Skin epidermis (tissue), 12 donors: Measurements from ENCODE around the gene ZFP3.
"Not testable (repeated sequence)": the region's sequence is repeated elsewhere in the genome, so short reads cannot be mapped to it uniquely, and the experiment has no call there.

Source experiments
- H3K27ac ChIP-seq, 21 experiments: fragments of 200-600 bp; sonication (generic) in 11 of 21; one replicate each; pipeline ENCODE4 v1.5.0; 2020; ENCODE audit warnings: mild to moderate bottlenecking in 3 of 21, inconsistent platforms in 2 of 21, moderate library complexity in 2 of 21
- H3K4me3 ChIP-seq, 7 experiments: fragments of 200-600 bp; sonication (generic) in 2 of 7; one replicate each; pipeline ENCODE4 v1.5.0; 2020; ENCODE audit warnings: inconsistent platforms in 2 of 7, mild to moderate bottlenecking in 2 of 7, moderate library complexity in 1 of 7

The ZFP3 gene

DNA sequence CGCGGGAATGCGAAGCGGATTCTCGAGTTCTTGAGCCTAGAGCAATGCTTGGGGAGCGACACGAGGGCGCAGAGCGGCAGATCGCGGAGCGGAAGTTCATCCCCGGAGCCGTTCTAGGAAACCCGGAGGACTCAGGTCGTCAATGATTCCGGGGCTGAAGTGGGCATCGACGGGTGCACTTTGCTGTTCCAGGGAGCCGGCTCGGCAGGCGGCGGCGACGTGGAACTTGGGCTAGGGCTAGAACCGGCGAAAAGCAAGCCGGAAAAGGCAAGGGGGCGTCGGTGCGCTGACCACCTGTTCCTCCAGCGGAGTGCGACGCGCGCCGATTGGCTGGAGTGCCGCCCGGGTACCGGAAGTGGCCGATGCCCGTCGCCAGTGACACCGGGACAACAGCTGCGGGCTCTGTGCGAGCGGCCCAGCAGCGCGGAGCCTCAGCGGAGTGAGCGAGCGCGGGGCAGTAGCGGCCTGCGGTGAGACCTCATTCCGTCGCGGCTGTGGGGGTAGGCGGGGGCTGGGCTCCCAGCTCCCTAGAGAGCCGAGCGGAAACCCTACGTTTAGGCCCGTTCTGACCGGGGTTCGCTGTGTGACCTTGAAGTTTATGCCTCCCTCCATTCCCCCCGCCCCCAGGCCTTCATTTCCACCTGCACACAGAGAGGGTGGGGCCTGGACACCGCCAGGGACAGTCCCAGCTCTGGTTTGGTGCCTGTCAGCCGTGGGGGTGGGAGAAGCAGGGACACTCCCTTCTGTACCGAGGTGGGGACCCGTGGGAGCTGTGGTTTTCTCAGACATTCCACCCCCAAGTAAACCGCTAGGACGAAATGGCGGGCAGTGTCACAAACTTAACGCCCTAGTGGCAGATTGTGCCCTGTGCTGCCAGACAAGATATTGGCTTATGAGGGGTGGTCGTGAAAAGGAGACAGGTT lies at the start of gene ZFP3:
Gene ZFP3 (plus strand): TSS at position 362 of the 923 bp plus-strand sequence. CDS start 13,038 bp downstream, outside the sequence.
- peak within 1 kb of the TSS; percentile 12 to 91 (median 81) for H3K27ac ChIP-seq
- H3K4me3 ChIP-seq: peak within 1 kb of the TSS; percentile 48 to 89 (median 69)

DNA sequence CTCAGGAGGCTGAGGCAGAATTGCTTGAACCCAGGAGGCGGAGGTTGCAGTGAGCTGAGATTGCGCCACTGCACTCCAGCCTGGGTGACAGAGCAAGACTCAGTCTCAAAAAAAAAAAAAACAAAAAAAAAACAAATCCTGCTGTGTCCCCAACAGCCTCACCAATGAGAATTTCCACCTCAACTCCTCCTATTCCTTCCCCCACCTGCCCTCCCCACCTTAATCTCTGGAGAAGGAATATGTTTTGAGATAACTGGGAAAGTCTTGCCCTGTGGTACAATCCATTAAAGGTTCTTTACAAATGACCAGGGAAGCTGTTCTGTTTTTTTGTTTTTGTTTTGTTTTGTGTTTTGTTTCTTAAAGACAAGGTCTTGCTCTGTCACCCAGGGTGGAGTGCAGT lies 48.1 kb upstream of the ZFP3 start:
- not testable (repeated sequence) for H3K4me3 ChIP-seq, H3K27ac ChIP-seq

DNA sequence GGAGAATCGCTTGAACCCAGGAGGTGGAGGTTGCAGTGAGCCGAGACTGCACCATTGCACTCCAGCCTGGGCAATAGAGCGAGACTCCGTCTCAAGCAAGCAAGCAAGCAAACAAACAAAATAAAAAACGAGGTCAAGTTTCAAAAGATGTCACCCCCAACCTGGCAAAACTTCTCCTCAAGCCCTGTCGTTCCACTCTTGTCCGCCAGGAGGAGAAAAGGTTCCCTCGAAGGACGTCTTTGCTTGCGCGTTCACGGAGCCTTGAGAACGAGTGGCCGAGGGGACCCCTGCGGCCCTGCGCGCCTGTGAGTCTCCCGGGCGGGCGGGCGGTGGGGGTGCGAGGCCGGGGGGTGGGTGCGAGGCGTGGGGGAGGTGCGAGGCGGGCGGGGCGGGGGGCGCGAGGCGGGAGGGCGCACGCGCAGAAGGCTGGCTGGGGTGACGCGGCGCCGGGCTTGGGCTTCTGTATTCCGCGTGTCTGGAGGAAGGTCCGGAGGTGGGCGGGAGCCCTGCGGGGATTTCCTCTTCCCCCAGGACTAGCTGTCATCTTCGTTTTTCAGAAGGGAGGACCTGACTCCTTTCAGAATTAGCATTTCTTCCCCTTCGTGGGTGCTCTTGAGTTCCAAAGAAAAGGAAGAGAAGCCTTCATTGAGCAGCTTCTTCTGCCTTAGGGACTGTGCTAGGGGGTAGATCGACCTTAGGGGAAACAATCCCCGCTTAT lies 46.7 kb upstream of the ZFP3 start:
- H3K27ac ChIP-seq: peak overlapping the region in 19 of 21 experiments; percentile 16 to 85 (median 66)

DNA sequence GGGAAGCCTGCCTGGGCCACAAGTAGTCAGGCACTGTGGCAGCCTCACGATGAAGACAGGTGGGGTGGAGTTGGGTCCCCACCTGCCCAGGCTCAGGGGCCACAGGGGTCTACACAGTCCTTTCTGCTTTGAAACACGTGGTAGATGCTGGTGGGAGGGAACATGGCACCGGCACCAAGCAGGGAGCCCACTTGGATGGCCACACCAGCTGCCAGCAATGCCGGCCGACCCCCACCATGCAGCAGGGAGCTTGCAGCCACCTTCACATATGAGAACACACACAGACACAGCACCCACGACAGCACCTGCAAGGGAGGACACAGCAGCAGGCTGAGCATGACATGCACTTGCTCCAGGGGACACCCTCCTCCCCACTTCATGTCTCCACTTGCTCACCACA lies 45.4 kb upstream of the ZFP3 start:
- Histone ChIP-seq H3K4me3 (no peak overlapping the region), H3K27ac (peak overlapping the region in 1 of 21 experiments; percentile 81)

More for the DNA sequence above, 46.7 kb upstream of the ZFP3 start:
- peak overlapping the region; percentile 24 to 49 (median 41) for H3K4me3 ChIP-seq

DNA sequence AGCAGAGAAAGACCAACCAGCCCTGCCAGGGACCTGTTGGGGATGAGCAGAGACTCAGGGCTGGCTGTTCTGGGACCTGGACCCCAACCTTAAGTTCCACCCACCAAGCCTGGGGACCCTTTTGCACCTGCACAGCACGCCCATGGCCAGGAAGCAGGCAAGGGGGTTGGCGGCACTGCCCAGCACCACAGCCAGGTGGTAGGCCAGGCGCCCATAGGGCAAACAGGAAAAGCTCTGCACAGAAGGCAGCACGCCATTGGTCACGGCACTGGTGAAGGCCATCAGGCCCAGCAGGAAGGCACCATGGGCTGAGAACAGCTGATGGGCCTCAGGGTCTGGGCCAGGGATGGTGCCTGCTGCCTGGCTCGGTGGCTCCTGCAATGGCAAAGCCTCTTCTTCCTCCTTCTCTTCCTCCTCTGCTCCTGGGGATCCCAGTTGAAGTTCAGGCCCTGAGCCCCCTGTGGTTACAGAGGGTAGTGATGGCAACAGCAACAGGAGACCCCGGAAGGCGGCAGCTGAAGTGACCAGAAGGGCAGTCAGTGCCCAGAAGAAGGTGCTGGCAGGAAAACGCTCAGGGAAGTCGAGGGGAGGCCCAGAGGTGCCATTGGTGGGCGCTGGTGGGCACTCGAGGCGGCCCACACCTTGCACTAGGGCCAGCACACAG lies 44.8 kb upstream of the ZFP3 start:
- H3K27ac ChIP-seq: no peak overlapping the region
- no peak overlapping the region for H3K4me3 ChIP-seq

DNA sequence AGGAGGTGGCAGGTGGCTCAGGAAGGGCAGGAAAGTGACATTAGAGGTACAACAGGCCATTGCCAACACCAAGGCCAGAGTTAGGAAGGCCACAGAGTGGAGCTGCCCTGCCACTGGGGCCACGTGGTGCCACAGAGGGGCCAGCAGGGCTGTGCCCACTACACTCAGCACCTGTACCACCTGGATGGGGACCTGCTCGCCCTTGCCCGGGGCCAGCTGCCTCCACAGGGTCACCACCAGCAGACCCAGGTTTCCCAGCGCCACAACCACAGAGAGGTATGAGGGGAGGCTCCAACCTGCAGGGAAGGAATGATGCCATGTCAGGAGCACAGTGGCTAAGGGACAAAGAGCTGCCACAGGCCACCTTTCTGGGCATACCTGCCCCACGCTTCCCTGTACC lies 44.2 kb upstream of the ZFP3 start:
- Histone ChIP-seq H3K4me3 (no peak overlapping the region), H3K27ac (no peak overlapping the region)

DNA sequence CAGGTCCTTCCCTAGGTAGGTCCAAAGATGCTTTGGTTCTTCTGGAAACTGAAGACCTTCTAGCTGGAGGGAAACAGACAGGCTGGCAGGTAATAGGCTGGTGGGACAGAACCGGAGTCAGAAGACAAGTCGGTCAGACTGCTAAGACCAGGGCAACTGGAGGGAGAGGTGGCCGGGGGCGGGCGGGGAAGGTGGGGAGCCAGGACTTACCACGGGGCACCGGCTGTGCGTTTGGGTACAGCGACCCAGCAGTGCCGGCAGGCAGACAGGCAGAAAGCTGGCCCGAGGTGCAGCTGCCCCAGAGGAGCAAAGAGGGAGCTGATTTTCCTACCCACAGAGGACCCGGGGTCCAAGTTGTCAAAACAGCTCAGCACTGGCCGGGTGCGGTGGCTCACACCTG lies 43.6 kb upstream of the ZFP3 start:
- H3K27ac ChIP-seq: no peak overlapping the region
- H3K4me3 ChIP-seq: peak overlapping the region in 1 of 7 experiments; percentile 45

DNA sequence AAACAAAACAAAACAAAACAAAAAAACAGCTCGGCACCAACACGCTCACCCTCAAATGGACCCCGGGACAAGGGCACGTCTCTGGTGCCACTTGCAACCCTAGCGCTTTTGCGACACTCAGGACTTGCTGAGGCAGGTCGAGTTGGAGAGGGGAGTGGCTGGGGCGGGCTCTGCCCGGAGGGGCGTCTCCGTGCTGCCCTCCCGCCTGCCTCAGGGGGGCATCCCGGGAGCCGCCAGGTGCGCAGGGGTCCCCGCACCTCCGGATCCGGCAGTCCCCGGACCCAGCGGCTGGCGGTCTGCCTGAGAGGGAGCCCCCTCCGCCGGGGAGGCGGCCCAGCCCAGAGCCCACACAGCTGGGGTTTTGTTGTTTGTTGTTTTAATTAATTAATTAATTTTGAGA lies 43.0 kb upstream of the ZFP3 start, which contains the start of gene SLC52A1:
Gene SLC52A1 (minus strand): TSS at position 112 of the 400 bp plus-strand sequence. CDS start 820 bp downstream, outside the sequence.
- Histone ChIP-seq H3K27ac (peak within 1 kb of the TSS in 4 of 21 experiments; percentile 2 to 71 (median 58)), H3K4me3 (peak within 1 kb of the TSS; percentile 3 to 45 (median 22))

DNA sequence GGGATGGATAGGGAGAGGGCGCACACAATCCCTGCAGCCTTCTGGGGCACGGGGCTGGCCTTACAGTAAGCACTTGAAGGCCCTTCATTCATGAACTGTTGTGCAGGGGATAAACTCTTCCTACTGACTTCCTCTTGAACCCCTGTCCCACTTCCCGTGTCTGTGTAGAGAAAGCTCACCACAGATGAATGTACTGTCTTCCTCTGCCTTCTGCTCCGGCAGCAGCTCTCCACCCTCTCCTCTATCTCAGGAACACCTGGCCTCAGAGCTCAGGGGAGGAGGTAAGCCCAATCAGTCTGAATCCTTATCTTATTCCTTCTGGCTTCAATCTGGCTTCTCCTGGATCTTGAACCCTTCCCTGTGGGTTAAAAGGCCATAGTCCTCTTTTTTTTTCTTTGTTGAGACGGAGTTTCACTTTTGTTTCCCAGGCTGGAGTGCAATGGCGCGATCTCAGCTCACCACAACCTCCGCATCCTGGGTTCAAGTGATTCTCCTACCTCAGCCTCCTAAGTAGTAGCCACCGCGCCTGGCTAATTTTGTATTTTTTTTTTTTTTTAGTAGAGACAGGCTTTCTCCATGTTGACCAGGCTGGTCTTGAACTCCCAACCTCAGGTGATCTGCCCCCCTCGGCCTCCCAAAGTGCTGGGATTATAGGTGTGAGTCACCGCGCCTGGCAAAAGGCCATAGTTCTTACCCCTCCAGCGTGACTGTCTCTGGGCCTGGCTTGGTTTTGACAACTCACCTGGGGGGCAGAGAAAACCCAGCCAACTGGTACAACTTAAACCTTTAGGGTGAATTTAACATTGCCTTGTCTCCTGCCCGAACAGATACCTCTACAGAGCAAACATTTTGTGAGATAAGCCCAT lies 35.9 kb upstream of the ZFP3 start:
- no peak overlapping the region for H3K4me3 ChIP-seq

DNA sequence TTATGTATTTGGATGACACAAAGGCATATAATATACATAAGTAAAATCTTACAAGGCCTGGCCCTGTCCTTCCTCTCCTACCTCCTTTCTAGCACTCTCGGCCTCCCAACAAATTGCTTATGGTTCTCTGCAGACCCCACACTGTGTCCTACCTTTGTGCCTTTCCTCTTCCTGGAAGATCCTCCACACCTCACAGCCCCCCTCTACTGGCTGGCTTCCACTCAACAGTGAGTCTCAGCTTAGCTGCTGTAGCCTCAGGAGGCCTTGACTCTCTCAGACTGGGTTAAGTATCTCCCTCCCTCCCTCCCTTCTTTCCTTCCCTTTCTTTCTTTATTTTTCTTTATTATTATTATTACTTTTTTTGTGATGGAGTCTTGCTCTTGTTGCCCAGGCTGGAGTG lies 34.7 kb upstream of the ZFP3 start:
- Histone ChIP-seq H3K4me3 (no peak overlapping the region), H3K27ac (no peak overlapping the region)

More for the DNA sequence above, 35.9 kb upstream of the ZFP3 start:
- peak overlapping the region in 5 of 21 experiments; percentile 26 to 72 (median 40) for H3K27ac ChIP-seq

DNA sequence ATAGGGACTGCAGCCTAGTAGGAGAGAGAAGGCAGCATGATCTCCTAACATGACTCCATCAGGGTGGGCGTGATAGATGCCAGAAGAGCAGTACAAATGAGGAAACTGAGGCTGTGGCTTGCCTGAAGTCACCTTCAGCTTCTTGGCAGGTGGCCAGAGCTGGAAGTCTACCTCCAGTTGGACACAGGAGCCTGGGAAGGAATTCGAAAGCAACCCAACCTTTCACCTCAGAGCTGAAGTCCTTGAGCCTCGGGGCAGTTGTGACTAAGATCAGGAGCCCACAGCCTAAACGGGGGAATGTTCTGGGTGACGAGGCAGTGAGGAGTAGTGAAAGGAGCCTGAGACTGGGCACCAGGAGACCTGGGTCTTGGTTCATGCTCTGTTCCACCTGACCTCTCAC lies 33.6 kb upstream of the ZFP3 start:
- Histone ChIP-seq H3K4me3 (no peak overlapping the region), H3K27ac (no peak overlapping the region)

DNA sequence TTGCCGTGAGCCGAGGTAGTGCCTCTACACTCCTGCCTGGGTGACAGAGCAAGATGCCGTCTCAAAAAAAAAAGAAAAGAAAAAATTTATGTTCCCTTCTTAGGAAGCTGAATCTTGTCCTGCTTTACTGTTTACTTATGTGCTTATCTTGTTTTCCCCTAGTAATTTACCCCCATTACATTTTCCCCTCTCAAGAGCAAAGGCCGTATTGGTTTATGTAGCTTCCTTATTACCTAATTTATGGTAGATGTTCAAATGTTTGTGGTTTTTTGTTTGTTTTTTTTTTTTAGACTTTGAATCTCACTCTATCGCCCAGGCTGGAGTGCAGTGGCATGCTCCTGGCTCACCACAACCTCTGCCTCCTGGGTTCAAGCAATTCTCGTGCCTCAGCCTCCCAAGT lies 32.8 kb upstream of the ZFP3 start:
- H3K27ac ChIP-seq: peak overlapping the region in 1 of 21 experiments; percentile 14
- H3K4me3 ChIP-seq: no peak overlapping the region

DNA sequence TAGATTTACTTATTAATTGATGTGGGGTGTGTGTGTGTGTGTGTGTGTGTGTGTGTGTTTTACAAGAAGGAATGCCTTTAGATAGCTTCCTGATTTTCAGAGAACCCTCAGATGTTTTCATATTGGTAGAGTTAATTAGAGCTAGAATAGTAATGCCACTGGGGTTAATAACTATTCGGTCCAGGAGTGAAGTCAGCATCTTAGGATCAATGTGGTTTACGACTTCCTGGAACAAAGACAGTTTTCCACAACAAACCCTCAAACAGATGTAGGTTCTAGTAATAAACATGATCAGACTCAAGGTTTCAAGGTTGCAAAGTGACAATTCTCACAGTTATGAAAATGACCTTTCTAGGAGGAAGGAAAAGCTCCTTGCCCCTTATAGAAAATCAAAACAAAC lies 30.8 kb upstream of the ZFP3 start:
- Histone ChIP-seq H3K27ac (peak overlapping the region in 6 of 21 experiments; percentile 16 to 96 (median 67)), H3K4me3 (no peak overlapping the region)

DNA sequence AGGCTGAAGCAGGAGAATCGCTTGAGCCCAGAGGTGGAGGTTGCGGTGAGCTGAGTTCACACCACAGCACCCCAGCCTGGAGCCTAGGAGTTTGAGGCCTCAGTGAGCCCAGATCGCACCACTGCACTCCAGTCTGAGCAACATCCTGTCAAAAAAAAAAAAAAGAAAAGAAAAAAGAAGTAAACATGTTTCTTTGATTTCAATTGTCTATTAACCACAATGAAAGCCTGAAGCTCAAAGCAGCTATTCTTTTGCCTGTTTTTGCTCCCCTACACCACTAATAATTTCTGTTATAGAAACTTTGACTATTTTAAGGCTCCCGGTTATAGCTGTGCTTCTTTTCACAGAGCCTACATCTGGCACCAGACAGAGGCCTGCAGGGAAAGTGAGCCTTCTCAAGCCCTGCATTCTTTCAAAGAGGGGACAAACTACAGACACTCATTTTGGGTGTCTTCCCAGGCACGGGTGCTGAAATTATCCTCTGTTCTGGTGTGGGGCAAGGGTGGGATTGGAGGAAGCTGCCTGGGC lies 28.9 kb upstream of the ZFP3 start:
- Histone ChIP-seq H3K27ac (peak overlapping the region in 20 of 21 experiments; percentile 34 to 96 (median 72)), H3K4me3 (no peak overlapping the region)

DNA sequence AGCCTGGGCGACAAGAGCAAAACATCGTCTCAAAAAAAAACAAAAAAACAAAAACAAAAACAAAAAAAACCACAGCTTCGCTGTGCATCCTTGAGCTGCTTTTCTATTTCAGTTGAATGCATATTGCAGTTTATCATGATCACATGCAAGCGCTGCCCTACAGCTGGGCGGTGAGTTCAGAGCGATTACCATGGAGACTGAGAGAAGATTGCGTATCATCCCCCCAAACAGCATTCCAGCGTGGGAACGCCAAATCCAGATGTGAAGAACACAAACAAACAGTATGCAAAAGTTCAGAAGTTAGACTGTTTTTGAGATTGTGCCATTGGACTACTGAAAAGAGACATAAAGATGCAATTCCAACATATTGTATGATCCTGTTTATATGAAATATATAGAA lies 28.0 kb upstream of the ZFP3 start:
- H3K4me3 ChIP-seq: no peak overlapping the region
- H3K27ac ChIP-seq: peak overlapping the region in 14 of 21 experiments; percentile 34 to 96 (median 76)

DNA sequence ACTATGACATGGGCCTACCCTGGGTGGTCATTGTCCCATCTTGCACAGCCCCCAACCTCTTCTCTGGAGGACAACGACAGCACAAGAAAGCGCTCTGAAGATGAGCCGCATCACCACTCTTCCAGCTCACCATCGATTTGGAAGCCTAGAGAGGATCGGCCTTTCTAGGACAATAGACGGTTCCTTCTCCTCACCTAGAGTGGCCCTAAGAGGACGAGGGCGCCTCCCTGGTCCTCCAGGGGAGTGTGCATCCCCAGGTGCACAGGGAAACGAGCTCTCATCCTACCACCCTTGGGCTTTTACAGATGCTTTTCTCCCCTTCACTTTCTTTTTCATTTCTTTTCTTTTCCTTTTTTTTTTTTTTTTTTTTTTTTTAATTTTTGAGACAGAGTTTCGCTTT lies 22.7 kb upstream of the ZFP3 start:
- H3K4me3 ChIP-seq: no peak overlapping the region
- no peak overlapping the region for H3K27ac ChIP-seq

DNA sequence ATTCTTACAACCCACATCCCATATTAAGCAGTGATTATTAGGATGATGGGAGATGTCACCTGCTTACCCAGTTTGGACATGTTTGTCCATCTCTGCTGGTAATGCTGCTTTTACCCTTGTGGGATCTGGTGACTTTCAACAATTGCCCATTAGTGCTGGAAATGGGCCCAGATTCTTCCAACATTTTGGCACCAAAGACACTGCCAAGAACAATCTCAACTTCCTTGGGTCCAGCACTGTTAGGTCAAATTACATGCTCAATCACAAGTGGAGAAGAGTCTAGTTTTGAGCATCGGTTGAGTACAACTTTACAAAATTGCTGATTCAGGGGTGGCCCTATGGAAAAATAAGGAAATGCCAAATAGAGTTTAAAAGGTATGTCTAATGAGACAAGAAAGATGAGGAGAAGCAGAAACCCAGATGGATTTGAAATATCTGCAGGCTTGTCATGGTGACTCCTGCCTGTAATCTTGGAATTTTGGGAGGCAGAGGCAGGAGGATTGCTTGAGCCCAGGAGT lies 13.0 kb upstream of the ZFP3 start:
- H3K27ac ChIP-seq: no peak overlapping the region
- no peak overlapping the region for H3K4me3 ChIP-seq

DNA sequence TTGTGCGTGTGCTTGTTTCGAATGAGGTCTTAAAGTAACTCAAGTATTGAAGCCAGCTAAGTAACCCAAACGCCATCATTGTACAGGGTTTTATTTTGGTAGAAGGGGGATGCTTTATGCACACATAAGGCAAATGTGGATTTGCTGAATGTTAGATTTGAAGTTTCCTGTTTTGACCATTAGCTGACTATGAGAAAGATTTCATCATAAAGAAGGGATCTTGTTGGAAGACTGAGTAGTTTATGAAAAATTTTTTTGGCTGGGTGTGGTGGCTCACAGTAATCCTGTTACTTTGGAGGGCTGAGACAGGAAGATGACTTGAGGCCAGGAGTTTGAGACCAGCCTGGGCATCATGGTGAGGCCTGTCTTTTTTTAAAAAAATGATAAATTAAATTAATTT lies 10.0 kb upstream of the ZFP3 start:
- Histone ChIP-seq H3K4me3 (no peak overlapping the region), H3K27ac (no peak overlapping the region)

DNA sequence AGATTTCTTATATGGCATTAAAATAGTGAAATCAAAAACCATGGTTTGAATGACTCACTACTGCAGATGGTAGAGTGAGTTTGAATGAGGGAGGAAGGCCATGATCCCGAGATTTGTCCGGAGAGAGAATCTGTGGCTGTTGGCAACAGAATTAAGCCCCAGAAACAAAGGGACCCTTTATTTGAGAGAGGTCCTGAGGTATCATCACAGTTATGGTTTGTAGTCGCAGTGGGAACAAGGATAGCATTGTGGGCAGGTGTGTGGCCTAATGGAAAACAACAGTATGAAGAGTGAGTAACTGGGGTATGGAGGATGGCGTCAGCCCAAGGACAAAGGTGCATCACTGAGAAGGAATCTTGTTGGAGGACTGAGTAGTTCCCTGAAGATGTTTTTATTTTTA lies 8.5 kb upstream of the ZFP3 start:
- Histone ChIP-seq H3K4me3 (no peak overlapping the region), H3K27ac (no peak overlapping the region)
